Mesothelial cell of epicardium (in vitro differentiated cells): Measurements from ENCODE around the gene FAF1. TPM values are rescaled to one million over a fixed set of nuclear protein-coding genes. Genes with fewer than 3 reads are reported as not detected.

Experiments used
- DNase-seq, 2 experiments: peaks; one replicate each; pipeline ENCODE4 v3.0.0; 2021; ENCODE audit warnings: low spot score in 2 of 2; ENCODE audit not compliant: unreplicated experiment in 2 of 2
- H3K27ac Mint-ChIP-seq: 2 replicates; pipeline ENCODE4 v1.8.0; 2021; ENCODE audit warnings: mixed read lengths
- H3K27me3 Mint-ChIP-seq: 2 replicates; pipeline ENCODE4 v1.8.0; 2021; ENCODE audit warnings: low read depth, mixed read lengths
- H3K36me3 Mint-ChIP-seq: 2 replicates; pipeline ENCODE4 v1.8.0; 2021; ENCODE audit warnings: mixed read lengths
- H3K4me1 Mint-ChIP-seq: 2 replicates; pipeline ENCODE4 v1.8.0; 2021; ENCODE audit warnings: mixed read lengths
- H3K4me3 Mint-ChIP-seq: 2 replicates; pipeline ENCODE4 v1.8.0; 2021; ENCODE audit warnings: mild to moderate bottlenecking, moderate library complexity, mixed read lengths
- H3K9me3 Mint-ChIP-seq: 2 replicates; pipeline ENCODE4 v1.8.0; 2021; ENCODE audit warnings: mixed read lengths
- CTCF ChIP-seq: fragments of 200-600 bp; sonication (generic); IDR thresholded peaks from one replicate; pipeline ENCODE4 v1.5.0; 2021; ENCODE audit warnings: antibody characterized with exemption; ENCODE audit not compliant: unreplicated experiment
- total RNA-seq: library from RNA; stranded (reverse); gene quantifications from 3 replicates; pipeline ENCODE4 v1.2.1, GENCODE V29; 2021

FAF1 gene
- total RNA-seq, 1 donor from 2014 or later: 44.4 TPM

- H3K4me3 Mint-ChIP-seq: no peak overlapping the region
- TF ChIP-seq CTCF: no peak
- no peak for DNase-seq
- H3K27ac Mint-ChIP-seq: no peak overlapping the region
- H3K4me1 Mint-ChIP-seq: no peaks in the 10 kb centered on the region
- peaks cover 22% of the 10 kb centered on the region for H3K9me3 Mint-ChIP-seq
- H3K36me3 Mint-ChIP-seq: peaks cover 14% of the 10 kb centered on the region
- no peaks in the 10 kb centered on the region for H3K27me3 Mint-ChIP-seq
Observed at GRCh38 chr1:50846224-50846839, 113.7 kb downstream of the FAF1 start.

GRCh38 chr1:50841791-50842387 lies 118.2 kb downstream of the FAF1 start:
- TF ChIP-seq CTCF: no peak
- Mint-ChIP-seq H3K36me3 (peaks cover 3% of the 10 kb centered on the region), H3K4me3 (no peak overlapping the region), H3K4me1 (no peaks in the 10 kb centered on the region), H3K27ac (peak overlapping the region; percentile 19), H3K9me3 (peaks cover 5% of the 10 kb centered on the region), H3K27me3 (no peaks in the 10 kb centered on the region)
- DNase-seq: no peak

GRCh38 chr1:50836117-50836516 lies 124.0 kb downstream of the FAF1 start:
- Mint-ChIP-seq H3K36me3 (peaks cover 10% of the 10 kb centered on the region), H3K4me1 (no peaks in the 10 kb centered on the region), H3K27me3 (no peaks in the 10 kb centered on the region), H3K4me3 (no peak overlapping the region), H3K9me3 (peaks cover 23% of the 10 kb centered on the region), H3K27ac (no peak overlapping the region)
- DNase-seq: no peak
- TF ChIP-seq CTCF: no peak

- no peak for TF ChIP-seq CTCF
- Mint-ChIP-seq H3K27me3 (no peaks in the 10 kb centered on the region), H3K36me3 (peaks cover 16% of the 10 kb centered on the region), H3K4me1 (no peaks in the 10 kb centered on the region), H3K4me3 (no peak overlapping the region), H3K9me3 (peaks cover 35% of the 10 kb centered on the region), H3K27ac (no peak overlapping the region)
- DNase-seq: no peak
Observed at GRCh38 chr1:50833216-50833615, 126.9 kb downstream of the FAF1 start.

GRCh38 chr1:50832167-50832566 lies 127.9 kb downstream of the FAF1 start:
- H3K27ac Mint-ChIP-seq: no peak overlapping the region
- H3K36me3 Mint-ChIP-seq: peaks cover 19% of the 10 kb centered on the region
- H3K4me1 Mint-ChIP-seq: no peaks in the 10 kb centered on the region
- H3K9me3 Mint-ChIP-seq: peaks cover 35% of the 10 kb centered on the region
- no peaks in the 10 kb centered on the region for H3K27me3 Mint-ChIP-seq
- no peak for DNase-seq
- no peak for TF ChIP-seq CTCF
- H3K4me3 Mint-ChIP-seq: no peak overlapping the region
